Gastroesophageal sphincter (tissue), 4 donors: ENCODE results near the gene CST4. TPM values are rescaled to one million over a fixed set of nuclear protein-coding genes. Genes with fewer than 3 reads are reported as not detected.

Source experiments
- ATAC-seq: fragments of 150-250 bp; one replicate; pipeline ENCODE4 v1.9.1; 2016; ENCODE audit warnings: mild to moderate bottlenecking, moderate library complexity
- H3K27ac ChIP-seq, 4 donors: fragments of 200-600 bp; sonication (generic) in 3 of 4; 1 replicate in 3 of 4; 2 replicates in 1 of 4; pipeline ENCODE4 v1.5.1; 2016 to 2019
- H3K27me3 ChIP-seq: fragments of 200-600 bp; sonication (generic); one replicate; pipeline ENCODE4 v1.5.1; 2019
- H3K36me3 ChIP-seq, 2 donors: fragments of 200-600 bp; sonication (generic); one replicate each; pipeline ENCODE4 v1.5.1; 2019; ENCODE audit warnings: control low read depth in 1 of 2
- H3K4me1 ChIP-seq, 3 donors: fragments of 200-600 bp; sonication (generic); 1 replicate in 2 of 3; 2 replicates in 1 of 3; pipeline ENCODE4 v1.5.1; 2016 to 2019; ENCODE audit warnings: control low read depth in 2 of 3
- H3K4me3 ChIP-seq, 2 donors: fragments of 200-600 bp; sonication (generic); one replicate each; pipeline ENCODE4 v1.5.1; 2019; ENCODE audit warnings: mild to moderate bottlenecking in 1 of 2, moderate library complexity in 1 of 2
- H3K9me3 ChIP-seq, 3 donors: fragments of 200-600 bp; sonication (generic); one replicate each; pipeline ENCODE4 v1.5.1; 2017 to 2019; ENCODE audit warnings: control low read depth in 2 of 3
- CTCF ChIP-seq, 4 experiments: fragments of 200-600 bp in 2 of 4; fragments of 450-650 bp in 2 of 4; sonication (generic) in 1 of 4; IDR thresholded peaks; one replicate each; pipeline ENCODE4 v1.5.1; 2017 to 2019; ENCODE audit warnings: antibody characterized with exemption in 4 of 4, mild to moderate bottlenecking in 2 of 4, moderate library complexity in 2 of 4
- EP300 ChIP-seq: sonication (generic); formaldehyde crosslinking; IDR thresholded peaks from one replicate; pipeline ENCODE4 v1.6.1; 2017; ENCODE audit warnings: antibody characterized with exemption, mild to moderate bottlenecking
- POLR2A ChIP-seq, 2 donors: fragments of 450-650 bp; IDR thresholded peaks; one replicate each; pipeline ENCODE4 v1.6.1; 2017; ENCODE audit warnings: antibody characterized with exemption in 2 of 2, mild to moderate bottlenecking in 2 of 2, moderate library complexity in 1 of 2
- POLR2AphosphoS5 ChIP-seq: sonication (generic); formaldehyde crosslinking; IDR thresholded peaks from one replicate; pipeline ENCODE4 v1.6.1; 2017; ENCODE audit warnings: antibody characterized with exemption
- WGBS, 2 donors: methylation state at CpG; one replicate each; pipeline ENCODE4 v1.1.5; 2018; ENCODE audit warnings: low coverage in 1 of 2; 5-methylcytosine and 5-hydroxymethylcytosine counted together
- total RNA-seq, 4 donors: library from RNA; depleted of rRNA; stranded (reverse); fragments of >200 nt; gene quantifications; one replicate each; pipeline ENCODE4 v1.1.0, GENCODE V29; 2016

Gene CST4
- total RNA-seq, 4 donors from 2014 or later: not detected

DNA sequence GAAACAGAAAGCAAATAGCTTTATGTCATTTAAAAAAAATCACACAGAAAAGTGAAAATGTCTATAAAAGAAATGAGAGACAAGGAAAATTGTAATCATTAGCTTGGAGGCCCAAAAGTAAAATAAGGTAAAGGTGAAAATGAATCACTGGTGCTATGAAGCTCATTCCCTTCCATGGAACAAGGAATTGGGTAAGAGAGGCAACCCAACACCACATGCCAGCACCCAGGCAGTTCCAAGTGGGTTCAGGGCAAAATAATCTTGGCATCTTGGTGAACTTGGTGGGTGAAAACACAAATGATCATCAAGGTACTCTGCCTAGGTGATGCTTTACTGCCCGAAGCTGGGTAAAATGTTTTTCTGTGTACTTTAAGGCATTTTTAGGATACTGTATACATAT, 16.7 kb downstream of the CST4 start:
- Histone ChIP-seq H3K27ac (no peak overlapping the region), H3K27me3 (no peaks in the 10 kb centered on the region), H3K9me3 (no peaks in the 10 kb centered on the region), H3K4me1 (no peaks in the 10 kb centered on the region), H3K36me3 (no peaks in the 10 kb centered on the region), H3K4me3 (no peak overlapping the region)
- no peak for TF ChIP-seq POLR2A (IDR thresholded peaks at IDR 0.05)
- no peak for TF ChIP-seq POLR2AphosphoS5
- TF ChIP-seq EP300: no peak
- no peak for TF ChIP-seq CTCF (IDR thresholded peaks at IDR 0.05)
- 90 to 100% methylated on average over 1 of the region's 1 CpG for WGBS, 2 donors
- no peak for ATAC-seq

DNA sequence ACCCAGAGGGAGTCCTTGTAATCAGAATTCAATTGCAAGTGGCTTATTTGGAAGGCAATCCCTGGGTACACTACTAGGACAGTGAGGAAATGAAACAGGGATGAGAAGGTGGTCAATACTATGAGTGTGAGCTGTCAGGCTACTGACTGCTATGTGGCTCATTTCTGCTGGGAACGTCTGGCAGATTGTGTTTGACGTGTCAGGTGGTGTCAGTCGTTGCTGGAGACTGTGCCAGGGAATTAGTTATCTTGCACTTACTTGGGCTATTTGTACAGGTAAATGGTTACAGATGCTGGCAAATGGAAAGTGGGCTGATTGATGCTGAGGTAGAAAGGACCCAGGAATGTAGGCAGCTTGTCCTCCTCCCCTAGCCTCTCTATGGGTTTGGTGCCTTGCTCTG, 17.4 kb downstream of the CST4 start:
- H3K27ac ChIP-seq: no peak overlapping the region
- no peaks in the 10 kb centered on the region for H3K4me1 ChIP-seq
- WGBS, 2 donors: 75 to 80% methylated on average over 2 of the region's 3 CpGs
- TF ChIP-seq POLR2AphosphoS5 (no peak), POLR2A (IDR thresholded peaks at IDR 0.05) (no peak), CTCF (IDR thresholded peaks at IDR 0.05) (no peak), EP300 (no peak)
- H3K9me3 ChIP-seq: no peaks in the 10 kb centered on the region
- no peak for ATAC-seq
- H3K4me3 ChIP-seq: no peak overlapping the region
- no peaks in the 10 kb centered on the region for H3K27me3 ChIP-seq
- no peaks in the 10 kb centered on the region for H3K36me3 ChIP-seq

GRCh38 chr20:23670361-23670760, 18.5 kb downstream of the CST4 start:
- no peaks in the 10 kb centered on the region for H3K27me3 ChIP-seq

GRCh38 chr20:23669866-23670265, 19.0 kb downstream of the CST4 start:
- H3K36me3 ChIP-seq: no peaks in the 10 kb centered on the region
- no peaks in the 10 kb centered on the region for H3K27me3 ChIP-seq
- 82 to 85% methylated on average over 7 of the region's 7 CpGs for WGBS, 2 donors
- H3K9me3 ChIP-seq: no peaks in the 10 kb centered on the region
- no peaks in the 10 kb centered on the region for H3K4me1 ChIP-seq
- TF ChIP-seq POLR2AphosphoS5 (no peak), CTCF (IDR thresholded peaks at IDR 0.05) (no peak), EP300 (no peak), POLR2A (IDR thresholded peaks at IDR 0.05) (no peak)
- H3K4me3 ChIP-seq: no peak overlapping the region
- no peak overlapping the region for H3K27ac ChIP-seq
- ATAC-seq: no peak

More at GRCh38 chr20:23670361-23670760, 18.5 kb downstream of the CST4 start:
- H3K9me3 ChIP-seq: no peaks in the 10 kb centered on the region
- H3K27ac ChIP-seq: no peak overlapping the region
- no peaks in the 10 kb centered on the region for H3K4me1 ChIP-seq
- H3K36me3 ChIP-seq: no peaks in the 10 kb centered on the region
- WGBS, 2 donors: 67% methylated on average over 1 of the region's 1 CpG; no CpG with 5 or more reads in 1 of the 2 donors
- ATAC-seq: no peak
- no peak overlapping the region for H3K4me3 ChIP-seq
- TF ChIP-seq EP300: no peak
- TF ChIP-seq POLR2A (IDR thresholded peaks at IDR 0.05): no peak
- no peak for TF ChIP-seq POLR2AphosphoS5
- no peak for TF ChIP-seq CTCF (IDR thresholded peaks at IDR 0.05)

- Histone ChIP-seq H3K27me3 (no peaks in the 10 kb centered on the region), H3K9me3 (no peaks in the 10 kb centered on the region), H3K27ac (no peak overlapping the region), H3K36me3 (no peaks in the 10 kb centered on the region), H3K4me3 (no peak overlapping the region), H3K4me1 (no peaks in the 10 kb centered on the region)
- no peak for ATAC-seq
- WGBS, 2 donors: 86 to 92% methylated on average over 1 of the region's 1 CpG
- TF ChIP-seq CTCF (IDR thresholded peaks at IDR 0.05) (no peak), POLR2A (IDR thresholded peaks at IDR 0.05) (no peak), POLR2AphosphoS5 (no peak), EP300 (no peak)
Observed at GRCh38 chr20:23669327-23669726, 19.5 kb downstream of the CST4 start.
